ENCODE results near the gene SKP1.

DNA sequence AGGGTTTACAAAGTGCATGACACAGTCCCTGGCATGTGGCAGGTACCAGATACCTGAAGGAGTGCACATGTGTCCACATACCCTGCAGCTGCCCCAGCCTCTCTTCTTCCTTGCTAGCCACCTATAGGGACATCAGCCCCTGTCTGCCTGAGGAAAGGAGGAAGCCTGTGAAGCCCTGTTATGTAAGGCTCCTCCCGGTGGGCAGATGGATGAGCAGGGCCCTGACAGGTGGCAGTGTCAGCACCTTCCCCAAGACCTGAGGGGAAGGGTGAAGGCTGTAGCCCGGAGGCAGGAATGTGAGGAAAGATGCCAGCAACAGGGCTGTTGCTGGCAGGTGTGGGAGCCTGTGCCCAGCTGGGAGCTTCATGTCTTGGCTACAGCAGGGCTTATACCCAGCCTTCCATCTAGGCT is 40.5 kb downstream of the SKP1 start:
- TF ChIP-seq TAF1 (IDR thresholded peaks at IDR 0.05; ENCODE audit: borderline replicate concordance, insufficient read depth, low read length) (no peak), POLR2AphosphoS5 (IDR thresholded peaks at IDR 0.05; ENCODE audit: low read depth, low read length) (no peak; the same call in 1 of the 2 replicates), SIN3A (IDR thresholded peaks at IDR 0.05; ENCODE audit: borderline replicate concordance, insufficient read depth, low read length) (no peak), FOXP2 (optimal IDR thresholded peaks at IDR 0.05; ENCODE audit: borderline replicate concordance, extremely low read depth, extremely low read length, insufficient read depth) (no peak)
- TF ChIP-seq, protein P1, sequence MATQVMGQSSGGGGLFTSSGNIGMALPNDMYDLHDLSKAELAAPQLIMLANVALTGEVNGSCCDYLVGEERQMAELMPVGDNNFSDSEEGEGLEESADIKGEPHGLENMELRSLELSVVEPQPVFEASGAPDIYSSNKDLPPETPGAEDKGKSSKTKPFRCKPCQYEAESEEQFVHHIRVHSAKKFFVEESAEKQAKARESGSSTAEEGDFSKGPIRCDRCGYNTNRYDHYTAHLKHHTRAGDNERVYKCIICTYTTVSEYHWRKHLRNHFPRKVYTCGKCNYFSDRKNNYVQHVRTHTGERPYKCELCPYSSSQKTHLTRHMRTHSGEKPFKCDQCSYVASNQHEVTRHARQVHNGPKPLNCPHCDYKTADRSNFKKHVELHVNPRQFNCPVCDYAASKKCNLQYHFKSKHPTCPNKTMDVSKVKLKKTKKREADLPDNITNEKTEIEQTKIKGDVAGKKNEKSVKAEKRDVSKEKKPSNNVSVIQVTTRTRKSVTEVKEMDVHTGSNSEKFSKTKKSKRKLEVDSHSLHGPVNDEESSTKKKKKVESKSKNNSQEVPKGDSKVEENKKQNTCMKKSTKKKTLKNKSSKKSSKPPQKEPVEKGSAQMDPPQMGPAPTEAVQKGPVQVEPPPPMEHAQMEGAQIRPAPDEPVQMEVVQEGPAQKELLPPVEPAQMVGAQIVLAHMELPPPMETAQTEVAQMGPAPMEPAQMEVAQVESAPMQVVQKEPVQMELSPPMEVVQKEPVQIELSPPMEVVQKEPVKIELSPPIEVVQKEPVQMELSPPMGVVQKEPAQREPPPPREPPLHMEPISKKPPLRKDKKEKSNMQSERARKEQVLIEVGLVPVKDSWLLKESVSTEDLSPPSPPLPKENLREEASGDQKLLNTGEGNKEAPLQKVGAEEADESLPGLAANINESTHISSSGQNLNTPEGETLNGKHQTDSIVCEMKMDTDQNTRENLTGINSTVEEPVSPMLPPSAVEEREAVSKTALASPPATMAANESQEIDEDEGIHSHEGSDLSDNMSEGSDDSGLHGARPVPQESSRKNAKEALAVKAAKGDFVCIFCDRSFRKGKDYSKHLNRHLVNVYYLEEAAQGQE (IDR thresholded peaks at IDR 0.05; ENCODE audit: insufficient read depth in 1 of 2, low read depth in 2 of 2, low read length in 2 of 2), result no peak

Data from PFSK-1 (cell line).